HG03442 (cell line): ENCODE measurements around the gene DSCAML1.

Source experiments
- ATAC-seq: cut with Tn5 transposase; IDR thresholded peaks from one replicate; pipeline ENCODE4 v1.9.1; 2021; ENCODE audit warnings: mild to moderate bottlenecking, moderate library complexity; ENCODE audit not compliant: unreplicated experiment

Gene DSCAML1

DNA sequence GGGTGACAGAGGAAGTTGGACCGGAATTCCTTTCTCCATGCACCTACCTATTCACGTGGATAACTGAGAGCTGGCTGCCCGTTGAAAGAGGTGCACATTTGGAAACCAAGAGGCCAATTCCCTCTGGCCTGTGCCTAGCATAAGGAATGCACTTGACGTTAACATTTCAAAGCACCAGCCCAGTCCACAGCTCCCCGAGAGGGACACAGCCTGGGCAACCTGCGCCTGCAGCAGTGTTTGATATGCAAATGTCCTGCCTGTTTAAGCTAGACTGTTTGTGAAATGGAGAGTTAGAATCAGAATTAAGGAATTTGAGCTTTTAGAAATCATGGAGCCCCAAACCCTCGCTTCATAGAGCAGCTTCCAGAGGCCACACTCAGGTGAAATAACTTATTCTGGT, 126.1 kb downstream of the DSCAML1 start:
- ATAC-seq = no peak

DNA sequence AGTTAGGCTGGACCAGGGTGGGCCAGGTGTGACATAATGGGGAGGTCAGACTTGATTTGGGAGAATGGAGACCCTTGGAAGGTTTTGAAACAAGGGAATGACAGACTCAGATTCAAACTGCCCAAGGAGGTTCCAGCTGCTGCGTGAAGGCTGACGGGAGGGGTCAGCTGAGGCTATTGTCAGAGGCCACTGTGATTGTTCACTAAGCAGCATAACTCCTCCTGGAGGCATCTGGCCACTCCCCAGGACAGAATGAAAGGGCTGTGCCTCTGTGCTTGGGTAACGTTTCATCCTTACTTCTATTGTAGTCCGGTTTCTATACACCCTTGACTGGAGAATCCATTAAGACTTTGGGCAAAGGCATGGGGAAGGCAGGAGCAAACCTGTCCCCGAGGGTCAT, 126.6 kb downstream of the DSCAML1 start:
- no peak for ATAC-seq

DNA sequence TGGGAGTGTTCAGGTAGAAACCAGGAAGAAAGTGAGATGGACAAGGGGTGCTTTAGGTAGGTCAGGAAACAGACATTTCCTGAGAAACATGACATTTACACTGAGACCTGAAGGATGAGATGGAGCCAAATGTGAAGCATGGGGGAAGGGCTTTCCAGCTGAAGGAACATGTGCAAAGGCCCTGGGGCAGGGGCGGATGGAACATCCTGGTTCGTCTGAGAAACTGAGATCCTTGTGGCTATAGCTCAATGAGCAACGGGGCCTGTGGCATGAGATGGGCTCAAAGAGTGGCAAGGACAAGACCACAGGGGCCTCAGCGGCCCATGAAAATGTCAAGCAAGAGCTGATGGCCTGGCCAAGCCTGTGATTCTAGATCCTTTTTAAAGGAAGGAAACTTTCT, 127.4 kb downstream of the DSCAML1 start:
- ATAC-seq = no peak

DNA sequence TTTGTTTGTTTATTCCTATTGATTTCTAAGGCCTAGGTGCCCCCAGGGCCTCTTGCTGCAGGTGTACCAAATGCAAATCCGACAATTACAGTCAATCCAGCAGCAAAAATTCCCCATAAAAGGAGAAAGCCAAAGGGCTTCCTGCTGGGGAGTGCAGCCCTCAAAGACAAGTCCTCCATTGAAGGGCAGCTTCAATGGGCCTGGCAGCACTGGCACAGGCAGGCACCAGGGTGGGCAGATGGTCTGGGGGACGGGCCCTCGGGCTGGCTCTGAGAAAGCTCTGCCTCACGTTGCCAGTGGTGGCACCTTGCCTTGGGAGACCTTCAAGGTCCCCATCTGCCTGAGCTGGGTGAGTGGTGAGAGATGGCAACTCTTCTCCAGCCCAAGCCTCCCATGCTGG, 128.0 kb downstream of the DSCAML1 start:
- no peak for ATAC-seq

DNA sequence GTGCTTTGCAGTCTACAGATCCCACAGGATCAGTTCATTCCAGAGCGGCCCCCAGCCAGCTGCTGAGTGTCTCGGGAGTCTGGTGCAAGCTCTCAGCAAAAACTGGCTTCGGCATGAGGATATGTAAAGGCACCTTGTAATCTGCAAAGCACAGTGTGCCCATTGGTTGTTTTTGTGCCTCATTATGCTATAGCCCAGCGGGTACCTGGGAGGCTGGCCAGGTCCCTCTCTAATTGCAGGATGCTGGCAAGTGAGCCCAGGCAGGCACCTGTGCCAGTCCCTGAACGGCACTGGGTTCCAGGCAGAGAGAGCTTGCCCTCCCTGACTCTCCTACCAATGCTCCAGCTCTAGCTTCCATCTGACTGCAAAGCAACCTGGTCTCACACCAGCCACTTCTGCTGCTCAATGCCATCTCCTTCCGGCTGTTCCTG, 128.7 kb downstream of the DSCAML1 start:
- ATAC-seq = no peak

DNA sequence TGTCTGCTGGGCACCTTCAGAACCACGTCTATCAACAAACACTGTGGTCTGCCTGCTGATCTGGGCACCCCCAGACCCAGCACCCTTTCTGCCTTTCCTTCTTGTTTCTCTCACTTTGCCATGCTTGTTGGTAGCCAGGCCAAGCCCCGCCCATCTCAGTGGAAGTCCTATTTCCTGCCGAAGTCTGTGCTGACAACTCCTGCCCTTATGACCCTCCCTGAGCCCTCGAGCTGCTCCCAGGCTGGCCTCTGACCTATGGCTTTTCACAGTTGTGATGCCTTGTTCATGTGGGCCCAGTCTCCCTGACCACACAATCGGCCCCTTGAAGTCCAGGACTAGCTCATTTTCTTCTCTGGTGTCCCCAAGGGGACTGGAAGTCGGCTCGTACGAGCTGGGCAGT, 132.1 kb downstream of the DSCAML1 start:
- ATAC-seq = no peak

DNA sequence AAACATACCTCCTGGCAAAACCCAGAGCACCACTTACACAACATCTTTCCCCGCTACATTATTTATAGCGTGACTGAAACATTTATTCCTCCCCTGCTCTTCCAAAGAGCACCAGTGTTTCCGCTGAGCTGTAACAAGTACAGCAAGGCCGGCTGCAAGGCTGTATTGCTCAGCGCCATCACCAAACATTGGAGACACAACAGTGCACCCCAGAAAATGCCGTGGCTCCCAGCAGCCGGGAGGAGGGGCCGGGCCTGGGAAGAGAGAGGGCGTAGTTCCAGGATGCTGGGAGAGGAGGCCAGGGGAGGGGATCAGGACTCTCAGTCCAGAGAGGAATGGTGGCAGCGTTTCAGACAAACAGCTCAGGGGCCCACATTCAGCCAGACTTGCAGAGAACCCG, 133.2 kb downstream of the DSCAML1 start:
- no peak for ATAC-seq

DNA sequence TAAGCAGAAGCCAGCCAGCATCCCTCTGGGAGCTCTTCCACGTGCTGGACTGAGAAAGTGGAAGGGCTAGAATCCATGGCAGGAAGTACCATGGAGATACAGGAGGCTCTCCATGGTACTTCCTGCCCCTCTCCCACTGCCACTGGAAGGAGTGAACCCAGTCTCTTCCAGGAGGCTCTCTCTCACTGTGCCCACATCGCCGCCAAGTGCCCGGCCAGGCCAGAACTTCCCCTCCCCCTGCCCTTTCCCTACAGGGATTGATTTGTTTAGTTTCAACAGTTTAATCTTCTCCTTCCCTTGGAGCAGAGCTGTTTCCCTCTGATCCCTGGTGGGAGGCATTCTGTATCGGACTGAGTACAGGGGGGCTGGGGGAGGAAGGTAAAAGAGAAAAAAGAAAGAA, 133.6 kb downstream of the DSCAML1 start:
- ATAC-seq = no peak

DNA sequence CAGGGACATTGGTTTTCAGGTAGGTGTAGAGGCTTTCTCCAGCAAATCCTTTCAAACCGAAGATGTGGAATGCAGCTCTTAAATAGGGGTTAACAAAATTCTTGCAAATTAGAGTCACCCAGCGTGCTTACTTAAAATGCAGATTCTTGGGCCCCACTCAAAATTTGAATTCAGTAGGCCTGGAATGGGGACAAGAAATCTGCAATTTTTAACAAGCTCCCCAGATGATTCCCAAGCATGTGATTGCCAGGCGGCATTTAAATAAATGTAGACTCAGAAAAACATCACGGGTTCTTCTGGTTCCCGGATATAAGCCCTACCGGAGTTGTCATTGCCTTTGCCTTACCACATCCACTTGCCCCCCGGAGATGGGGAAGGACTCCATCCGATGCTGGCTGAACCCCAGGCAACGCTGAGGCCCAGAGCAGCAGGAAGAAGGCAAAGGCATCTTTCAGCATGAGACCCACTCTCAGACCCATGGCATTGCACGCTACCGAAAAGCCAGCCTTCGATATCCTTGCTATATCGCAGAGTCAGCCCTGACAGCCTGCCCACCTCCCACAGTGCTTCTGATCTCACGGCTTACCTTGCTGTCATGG, 134.2 kb downstream of the DSCAML1 start:
- ATAC-seq = no peak

DNA sequence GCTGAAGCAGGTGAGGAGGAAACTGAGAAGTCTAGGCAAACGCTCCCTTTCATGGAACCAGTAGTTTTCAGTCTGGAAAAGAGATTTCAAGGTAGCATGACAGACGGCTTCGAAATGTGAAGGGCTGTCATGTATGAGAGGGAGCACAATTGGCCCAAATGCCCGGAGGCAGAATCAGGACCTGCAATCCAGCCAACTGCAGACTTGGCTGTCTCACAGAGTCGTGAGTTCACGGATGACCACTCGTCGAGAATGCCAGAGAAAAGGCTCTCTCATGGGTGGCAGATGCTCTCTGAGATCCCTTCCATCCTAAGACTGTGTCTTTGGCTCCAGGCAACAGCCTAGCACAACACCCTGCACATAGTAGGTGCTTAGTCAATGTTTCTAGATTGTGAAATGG, 134.8 kb downstream of the DSCAML1 start:
- ATAC-seq = no peak

DNA sequence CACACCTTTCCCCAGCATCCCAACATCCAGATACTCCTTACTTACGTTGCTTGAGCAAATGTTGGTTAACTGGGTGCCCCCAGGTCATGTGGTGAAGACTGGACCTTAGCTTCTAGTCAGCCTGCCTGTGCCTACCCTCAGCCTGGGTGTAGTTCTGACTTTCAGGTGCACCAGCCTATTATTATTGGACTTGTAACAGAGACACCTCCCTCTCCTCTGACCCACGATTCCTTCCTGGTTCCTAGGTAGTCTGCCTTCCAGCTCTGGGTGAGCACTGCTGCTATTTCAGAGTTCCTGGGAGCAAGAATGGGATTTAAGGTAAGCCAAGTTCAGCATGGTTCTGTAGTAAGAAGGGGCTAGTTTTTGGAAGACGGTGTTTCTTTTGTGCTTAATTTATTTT, 138.2 kb downstream of the DSCAML1 start:
- no peak for ATAC-seq

DNA sequence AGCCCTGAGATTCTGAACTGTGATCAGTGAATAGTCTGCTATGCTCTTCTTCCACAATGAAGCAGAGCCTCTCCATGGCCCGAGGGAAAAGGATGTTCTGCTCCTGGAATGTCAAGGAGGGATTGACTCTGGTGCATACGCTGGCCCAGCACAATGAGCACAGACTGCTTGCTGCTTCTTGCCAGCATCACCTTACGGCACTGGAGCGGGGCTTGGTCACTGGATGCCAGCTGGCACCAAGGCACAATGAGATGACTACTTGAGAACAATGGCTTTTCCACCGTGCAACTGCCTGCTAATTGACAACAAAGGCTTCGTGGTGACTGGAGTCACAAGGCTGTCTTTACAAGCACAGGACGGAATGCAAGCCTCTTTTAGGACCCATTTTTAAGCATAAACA, 139.2 kb downstream of the DSCAML1 start:
- no peak for ATAC-seq

DNA sequence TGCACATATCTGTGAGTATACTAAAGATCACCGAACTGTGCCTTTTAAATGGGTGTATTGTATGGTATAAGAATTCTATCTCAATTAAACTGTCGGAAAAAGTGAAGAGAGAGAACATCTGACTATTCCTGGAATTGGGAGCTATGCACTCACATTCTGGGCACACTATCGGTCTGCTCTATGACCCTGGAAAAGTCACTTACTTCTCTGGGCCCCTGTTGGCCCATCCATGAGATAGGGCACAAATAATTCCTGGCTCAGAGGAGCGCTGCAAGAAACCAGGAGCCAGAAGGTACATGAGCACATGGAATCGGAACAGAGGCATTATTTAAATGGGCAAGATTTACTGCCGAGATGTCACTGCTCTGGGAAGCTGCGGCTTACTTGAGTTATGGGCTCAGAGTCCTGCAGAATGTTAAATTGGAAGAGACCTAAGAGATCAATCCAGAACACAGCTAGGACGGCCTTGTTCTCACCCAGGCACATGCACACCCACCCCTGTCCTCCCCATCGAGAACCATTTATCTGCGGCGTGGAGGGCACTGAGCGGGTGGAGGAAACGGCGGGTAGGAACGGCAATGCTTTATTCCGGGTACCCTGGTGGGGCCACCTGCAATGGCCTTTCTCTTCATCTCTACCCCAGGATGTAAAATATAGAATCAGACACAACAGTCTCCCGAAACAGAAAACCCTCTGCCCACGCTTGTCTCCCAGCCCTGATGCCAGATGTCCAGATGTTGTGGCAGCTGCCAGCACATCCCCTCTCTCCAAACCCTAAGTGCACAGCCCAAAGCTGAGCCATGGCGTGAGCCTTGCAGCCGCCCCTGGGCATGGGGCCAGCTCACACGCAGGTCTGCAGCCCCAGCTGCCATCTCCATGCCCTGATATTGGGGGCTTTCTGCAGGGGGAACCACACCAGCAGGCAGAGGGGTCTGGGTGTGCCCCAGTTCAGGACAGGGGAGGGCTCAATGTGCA, 142.4 kb downstream of the DSCAML1 start:
- ATAC-seq = no peak

DNA sequence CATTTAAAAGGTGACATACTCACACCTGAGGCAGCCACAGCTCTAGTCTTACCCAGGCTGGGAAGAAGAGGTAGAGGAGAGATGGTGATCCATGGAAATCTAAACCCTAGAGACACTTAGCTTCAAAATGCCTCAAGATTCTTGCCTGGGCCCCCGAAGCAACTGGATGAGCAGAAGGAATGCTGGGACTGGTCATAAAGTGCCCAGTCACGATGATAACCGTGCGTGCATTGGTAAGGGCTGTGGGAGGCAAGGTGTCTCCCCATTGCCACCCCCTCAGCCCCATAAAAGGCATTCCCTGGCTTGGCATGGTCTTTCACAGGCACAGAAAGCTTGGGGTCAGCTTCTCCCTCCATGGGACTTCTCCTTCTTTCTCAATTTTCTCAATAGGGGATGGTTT, 144.5 kb downstream of the DSCAML1 start:
- ATAC-seq = no peak

DNA sequence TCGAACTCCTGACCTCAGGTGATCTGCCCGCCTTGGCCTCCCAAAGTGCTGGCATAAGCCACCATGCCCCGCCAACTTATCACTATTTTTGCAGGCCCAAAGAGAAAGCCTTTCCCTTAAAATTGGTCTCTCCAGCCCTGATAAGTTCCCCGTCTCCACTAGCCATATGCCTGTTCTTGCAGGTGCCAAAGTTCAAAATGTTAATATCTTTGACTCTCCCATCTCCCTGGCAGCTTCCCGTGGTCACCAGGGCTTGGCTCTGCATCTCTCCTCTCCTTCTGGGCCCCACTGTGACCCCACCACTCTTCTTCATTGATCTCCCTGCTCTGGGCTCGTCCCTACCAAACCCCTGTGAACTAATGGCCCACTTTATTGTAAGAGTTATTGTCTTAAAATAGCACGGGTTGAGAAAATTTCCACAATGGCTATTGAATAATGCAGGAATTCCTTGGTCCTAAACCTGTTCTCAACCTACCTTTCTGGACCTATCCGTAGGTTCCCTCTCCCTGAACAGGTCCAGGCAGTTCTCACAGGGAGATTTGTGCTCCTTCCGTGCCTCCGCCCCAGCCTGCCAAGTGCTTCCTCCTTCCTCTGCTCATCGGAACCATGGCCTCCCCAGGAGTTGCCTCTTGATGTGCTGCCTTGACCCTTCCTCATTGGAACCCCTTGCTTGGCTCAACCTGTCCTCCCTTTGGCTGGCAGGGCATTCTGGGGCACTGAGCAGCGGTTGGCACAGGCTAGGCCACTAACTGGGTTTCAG, 147.5 kb downstream of the DSCAML1 start:
- no peak for ATAC-seq

DNA sequence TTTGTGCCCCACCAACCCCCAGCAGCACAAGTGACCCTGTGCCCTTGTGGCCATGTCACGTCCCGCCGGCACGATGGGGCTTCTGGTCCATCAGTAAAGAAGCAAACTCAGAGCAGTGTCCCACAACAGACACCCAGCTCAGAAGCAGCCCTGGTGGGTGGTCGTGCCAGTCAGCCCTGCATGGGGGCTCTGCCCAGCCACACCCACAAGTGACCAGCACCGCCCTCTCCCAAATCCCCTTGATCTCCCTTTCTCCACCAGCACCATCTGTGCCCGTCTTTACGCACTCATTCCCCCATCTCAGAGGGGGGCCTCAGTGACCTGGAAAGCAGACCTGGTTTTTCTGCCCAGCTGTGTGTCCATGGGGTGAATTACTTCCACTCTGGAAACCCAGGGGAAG, 149.1 kb downstream of the DSCAML1 start:
- no peak for ATAC-seq

DNA sequence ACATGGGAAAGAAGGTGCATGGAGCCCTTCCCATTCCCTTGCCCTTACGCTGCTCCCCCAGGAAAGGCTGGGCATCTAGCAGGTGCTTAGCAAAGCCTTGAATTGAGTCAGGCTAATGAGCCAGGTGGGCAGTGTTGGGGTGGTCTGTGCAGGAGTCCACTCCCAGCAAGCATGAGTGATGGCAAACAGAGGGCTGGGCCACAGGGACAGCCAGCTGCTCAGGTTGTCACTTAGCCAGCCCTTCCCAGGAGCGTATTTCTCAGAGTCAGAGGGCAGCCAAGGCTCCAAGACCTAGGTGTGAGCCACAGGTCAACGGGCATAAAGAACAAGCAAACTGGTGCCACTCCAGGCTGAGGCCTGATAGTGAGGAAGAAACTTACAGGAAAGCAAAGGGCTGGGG, 149.8 kb downstream of the DSCAML1 start:
- ATAC-seq = no peak

DNA sequence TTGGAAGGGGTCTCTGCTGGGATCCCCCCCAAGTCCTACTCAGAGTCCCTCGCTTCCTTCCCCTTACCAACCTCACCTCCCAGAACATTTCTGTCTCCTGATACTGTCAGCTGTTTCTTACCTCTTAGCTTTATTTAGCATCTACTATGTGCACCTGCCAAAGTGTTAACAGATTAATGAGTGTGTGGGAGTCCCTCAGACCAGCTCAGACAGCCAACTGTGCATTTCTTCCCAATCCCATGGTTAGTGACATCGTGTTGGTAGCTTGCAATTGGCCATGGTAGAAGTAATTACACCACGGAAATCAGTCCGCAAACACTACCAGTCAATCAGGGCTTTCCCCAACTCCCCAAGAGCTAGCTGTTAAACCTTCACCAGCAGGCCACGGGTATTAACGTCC, 150.6 kb downstream of the DSCAML1 start:
- no peak for ATAC-seq

DNA sequence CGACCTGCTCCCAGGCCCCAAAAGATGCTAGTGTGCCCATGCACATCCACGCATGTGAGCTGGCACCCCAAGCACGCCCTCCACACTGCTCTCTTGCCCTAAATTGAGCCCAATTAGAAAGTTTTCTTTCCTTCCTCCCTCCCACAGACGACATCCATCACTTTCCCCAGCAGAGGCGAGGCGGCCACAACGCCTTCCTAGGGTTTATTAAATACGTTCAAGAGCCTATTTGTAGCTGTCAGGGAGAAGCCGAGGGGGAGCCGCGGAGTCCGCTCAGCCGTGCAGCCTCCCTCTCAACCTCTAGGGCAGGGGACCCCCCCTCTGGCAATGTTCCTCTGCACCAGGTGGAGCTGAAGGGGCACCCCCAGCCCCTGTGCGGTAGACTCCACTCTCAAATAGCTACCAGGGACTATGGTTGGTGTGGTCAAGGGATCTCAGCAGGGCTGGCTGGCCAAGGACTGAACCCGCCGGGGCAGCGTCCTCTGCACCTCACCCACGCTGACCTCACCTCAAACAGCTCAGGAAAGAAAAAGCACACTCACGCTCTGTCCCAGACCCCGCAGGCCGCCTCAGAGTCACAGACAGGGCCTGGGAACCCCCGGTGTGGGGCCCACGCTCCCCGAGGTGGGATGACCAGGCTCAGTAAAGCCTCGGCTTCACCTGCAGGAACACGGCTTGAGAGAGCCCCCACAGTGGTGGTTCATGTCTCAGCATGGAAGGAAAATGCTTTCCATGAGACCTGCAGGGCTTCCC, 152.4 kb downstream of the DSCAML1 start:
- no peak for ATAC-seq

DNA sequence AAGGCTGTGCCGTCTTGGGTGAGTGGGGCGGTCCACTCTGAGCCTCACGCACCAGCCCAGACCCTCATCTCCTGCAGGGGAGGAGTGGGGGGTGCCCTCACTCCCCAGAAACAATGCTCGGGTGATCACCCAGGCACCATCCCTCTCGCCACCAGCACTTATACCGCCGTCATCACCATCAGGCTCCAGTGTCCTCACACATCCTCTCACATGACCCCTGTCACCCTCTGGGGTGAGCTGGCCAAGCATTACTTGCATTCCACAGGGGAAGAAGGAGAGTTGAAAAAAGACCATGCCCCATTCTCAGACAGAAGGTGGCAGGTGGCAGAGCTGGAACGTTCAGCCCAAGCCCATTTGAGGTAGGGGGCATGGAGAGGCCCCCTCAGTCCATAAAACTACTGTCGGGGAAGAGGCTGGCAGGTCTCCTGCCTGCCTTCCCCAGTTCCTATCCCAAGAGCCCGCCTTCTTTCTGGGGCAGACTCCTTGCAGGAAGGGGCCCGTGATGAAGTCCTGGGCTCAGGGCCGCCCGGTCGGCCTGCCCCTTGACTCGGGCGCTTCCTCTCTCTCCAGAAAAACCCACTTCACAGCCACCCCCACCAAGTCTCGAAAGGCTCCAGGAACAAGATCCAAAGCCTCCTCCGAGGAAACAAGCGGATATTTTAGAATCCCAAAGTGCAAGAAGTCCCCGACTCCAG, 153.3 kb downstream of the DSCAML1 start:
- ATAC-seq = no peak
